SKM-1 treated with dmso at 0.1 percent for 144 hours (cell line): ENCODE results near the gene RTF2.
"Not testable (repeated sequence)": the region's sequence is repeated elsewhere in the genome, so short reads cannot be mapped to it uniquely, and the experiment has no call there.

Experiments used
- DNase-seq: peaks from one replicate; lab custom pipeline; 2025; ENCODE audit not compliant: unreplicated experiment; lab: John Stamatoyannopoulos, UW

Gene RTF2

DNA sequence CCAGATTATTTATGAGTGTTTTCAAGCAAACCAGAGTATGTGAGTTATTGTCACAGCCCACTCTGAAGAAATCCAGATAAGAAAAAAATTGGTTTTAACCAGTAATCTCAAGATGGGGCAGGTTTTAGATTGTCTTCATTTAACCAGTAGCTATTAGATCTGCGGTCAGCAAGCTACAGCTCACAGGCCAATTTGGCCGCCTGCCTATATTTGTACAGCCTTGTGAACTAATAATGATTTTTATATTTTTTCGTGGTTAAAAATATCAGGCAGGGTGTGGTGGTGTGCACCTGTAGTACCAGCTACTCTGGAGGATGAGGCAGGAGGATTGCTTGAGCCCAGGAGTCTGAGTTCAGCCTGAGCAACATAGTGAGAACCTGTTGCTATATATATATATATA lies 69.6 kb downstream of the RTF2 start:
- no peak for DNase-seq

DNA sequence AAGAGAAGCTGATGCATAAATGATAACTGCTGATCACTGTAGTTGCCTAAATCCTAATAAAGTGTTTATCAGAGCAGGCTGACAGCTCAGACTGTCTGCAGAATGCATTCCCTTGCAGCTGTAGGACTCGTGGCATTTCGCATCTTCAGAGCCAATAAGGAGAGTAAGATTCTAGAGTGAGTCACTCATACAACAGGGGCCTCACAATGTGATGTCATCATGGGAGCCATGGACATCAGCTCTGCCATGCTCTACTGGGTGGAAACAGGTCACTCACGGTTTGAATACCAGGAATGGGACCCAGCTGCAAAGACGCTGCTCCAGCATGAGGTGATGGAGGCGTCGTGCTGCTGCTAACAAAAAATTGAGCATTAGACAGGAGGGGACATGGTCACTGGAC lies 72.0 kb downstream of the RTF2 start:
- no peak for DNase-seq

DNA sequence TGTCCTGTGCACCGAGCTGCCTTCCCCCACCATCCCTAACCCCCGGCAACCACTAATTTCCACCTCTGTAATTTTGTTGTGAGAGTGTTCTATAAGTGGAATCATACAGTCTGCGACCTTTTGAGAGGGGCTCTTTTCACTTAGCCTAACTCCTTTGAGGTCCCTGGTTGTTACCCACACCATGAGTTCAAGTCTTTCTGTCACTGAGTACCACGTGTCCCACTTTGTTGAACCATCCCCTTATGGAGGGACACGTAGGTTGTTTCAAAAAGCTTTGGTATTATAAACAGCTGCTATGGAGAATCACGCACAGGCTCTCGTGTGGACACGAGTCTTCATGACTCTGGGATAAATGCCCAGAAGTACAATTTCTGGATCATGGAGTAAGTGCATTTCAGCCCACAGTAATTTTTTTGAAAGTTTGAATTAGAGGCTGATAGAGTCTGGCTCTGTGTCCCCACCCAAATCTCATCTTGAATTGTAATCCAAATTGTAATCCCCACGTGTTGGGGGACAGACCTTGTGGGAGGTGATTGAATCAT lies 74.1 kb downstream of the RTF2 start:
- DNase-seq: no peak

DNA sequence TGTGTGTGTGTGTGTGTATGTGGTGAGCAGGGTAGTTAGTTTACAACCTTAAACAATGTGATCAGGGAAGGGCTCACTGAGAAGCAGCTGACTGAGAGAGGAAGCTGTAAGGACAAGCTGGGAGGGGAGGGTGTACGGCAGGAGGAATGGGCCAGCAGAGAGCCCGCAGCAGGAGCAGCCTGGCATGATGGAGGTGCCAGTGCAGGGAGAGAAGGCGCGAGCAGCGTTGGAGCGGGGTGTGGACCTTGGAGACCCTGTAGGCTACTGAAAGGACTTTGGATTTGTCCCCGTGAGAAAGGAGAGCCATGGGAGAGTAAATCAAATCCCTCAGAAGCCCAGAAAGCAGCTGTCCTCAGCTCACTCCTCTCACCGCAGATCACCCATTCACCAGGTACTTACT lies 83.1 kb downstream of the RTF2 start:
- no peak for DNase-seq

DNA sequence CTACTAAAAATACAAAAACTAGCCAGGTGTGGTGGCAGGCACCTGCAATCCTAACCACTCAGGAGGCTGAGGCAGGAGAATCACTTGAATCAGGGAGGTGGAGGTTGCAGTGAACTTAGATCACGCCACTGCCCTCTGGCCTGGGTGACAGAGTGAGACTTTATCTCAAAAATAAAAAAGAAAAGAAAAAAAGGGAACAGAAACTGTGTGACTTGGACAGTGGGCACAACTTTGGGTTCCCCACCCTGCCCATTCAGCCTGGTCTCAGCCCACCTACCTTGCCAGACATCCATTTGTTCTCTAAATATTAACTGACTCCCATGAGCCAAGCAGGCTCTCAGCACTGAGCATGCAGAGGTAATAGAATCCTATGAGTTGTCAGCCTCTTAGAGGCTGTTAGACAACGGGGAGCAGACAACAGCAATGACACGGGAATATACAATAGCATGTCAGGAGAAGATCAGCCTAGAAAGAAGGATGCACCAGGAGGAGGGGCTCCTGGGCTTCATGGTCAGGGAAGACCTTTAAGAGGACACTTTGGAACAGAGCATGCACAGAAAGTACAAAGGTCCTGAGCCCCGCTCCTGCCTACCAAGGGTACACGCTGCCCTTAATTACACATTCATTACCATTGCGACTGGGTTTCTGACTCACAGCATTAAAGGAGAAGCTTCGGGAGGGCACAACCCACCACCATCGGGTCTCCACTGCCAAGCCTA lies 84.6 kb downstream of the RTF2 start:
- no peak for DNase-seq

DNA sequence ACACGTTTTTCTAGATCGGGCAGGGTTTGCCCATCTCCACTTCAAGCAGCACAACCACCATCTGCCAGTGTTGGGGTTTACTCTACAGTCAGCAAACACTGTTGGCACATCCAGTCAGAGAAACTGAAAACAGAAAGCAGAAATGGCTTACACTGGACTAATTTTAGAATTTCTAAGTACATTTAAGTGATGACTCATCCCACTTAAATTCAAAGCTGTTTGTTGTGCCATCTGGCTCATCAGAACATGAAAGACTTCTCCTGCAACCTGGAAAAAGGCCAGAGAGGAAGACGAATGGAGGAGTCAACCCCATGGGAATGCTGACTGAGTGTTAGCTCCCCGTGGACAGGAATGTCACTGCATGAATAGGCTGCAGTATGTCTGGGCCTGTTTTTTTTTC lies 86.4 kb downstream of the RTF2 start:
- DNase-seq: peak; percentile 72

DNA sequence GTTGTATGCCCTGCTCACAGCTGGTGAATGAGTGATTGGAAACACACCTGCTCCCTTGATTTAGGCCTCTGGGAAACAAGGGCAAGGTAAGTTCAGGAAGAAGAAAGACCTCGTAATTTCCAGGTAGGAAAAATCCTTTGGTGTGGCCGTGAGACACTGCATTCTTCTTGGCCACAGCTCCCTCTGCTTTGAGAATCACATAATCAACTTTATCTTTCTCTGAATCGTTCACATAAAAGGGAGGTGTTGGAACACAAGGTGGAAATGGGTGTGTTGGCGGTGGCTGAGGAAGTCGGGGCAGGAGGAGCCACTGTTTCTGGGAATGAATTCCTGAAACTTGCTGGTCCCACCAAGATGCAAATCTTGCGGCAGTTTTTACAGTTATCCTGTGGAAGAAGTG lies 90.5 kb downstream of the RTF2 start:
- DNase-seq: no peak

DNA sequence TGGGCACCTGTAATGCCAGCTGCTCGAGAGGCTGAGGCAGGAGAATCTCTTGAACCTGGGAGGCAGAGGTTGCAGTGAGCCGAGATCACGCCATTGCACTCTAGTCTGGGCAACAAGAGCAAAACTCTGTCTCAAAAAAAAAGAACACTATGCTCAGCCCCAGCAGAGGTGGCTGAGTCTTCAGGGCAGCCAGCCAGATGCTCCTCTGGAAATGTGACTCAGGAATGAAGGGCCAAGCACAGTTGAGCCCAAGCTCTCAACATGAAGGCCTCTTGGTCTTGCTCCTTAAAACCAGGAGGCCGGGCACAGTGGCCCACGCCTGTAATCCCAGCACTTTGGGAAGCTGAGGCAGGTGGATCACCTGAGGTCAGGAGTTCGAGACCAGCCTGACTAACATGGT lies 96.1 kb downstream of the RTF2 start:
- DNase-seq: not testable (repeated sequence)

DNA sequence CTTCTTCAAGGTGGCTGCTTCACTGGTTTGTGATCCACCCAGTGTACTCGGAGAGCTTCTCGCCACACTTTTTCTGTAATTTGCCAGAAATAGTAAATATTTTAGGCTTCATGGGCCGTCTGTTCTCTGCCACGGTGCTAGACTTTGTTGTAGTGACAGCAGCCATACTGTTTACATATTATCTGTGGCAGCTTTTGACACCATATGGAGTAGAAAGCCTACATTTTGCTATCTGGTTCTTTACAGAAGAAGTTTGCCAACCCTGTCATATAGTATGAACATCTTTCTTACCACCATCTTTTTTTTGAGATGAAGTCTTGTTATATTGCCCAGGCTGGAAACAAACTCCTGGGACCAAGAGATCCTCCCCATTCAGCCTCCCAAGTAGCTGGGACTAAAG lies 97.1 kb downstream of the RTF2 start:
- DNase-seq: no peak

DNA sequence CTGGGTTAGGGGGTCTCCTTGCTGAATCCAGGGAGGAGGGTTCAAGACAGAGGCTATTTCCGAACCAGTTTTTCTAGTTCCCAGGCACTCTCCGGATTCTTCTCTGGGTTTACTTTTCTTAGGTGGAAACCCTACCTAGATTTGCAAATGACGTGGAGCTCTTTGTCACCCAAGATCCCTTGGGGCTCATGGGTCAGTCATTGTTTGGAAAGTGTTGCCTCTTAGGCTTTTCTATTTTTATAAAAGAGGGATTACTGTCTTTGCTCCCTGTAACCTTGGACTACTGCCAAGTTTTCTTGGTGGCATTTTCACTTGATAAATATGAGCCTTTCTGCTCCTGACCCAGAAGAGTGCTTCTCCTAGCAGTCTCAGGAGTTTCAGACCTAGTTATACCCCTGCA lies 98.2 kb downstream of the RTF2 start:
- DNase-seq: no peak
